ENCODE data around the gene EHBP1L1. TPM values are rescaled to one million over a fixed set of nuclear protein-coding genes. Genes with fewer than 3 reads are reported as not detected.

Gene EHBP1L1
- total and polyA plus RNA-seq, 2 of the 13 experiments (the other 11 are each of a cell fraction or from before 2014, with no cell fraction given) = 8.3 to 10.6 TPM

DNA sequence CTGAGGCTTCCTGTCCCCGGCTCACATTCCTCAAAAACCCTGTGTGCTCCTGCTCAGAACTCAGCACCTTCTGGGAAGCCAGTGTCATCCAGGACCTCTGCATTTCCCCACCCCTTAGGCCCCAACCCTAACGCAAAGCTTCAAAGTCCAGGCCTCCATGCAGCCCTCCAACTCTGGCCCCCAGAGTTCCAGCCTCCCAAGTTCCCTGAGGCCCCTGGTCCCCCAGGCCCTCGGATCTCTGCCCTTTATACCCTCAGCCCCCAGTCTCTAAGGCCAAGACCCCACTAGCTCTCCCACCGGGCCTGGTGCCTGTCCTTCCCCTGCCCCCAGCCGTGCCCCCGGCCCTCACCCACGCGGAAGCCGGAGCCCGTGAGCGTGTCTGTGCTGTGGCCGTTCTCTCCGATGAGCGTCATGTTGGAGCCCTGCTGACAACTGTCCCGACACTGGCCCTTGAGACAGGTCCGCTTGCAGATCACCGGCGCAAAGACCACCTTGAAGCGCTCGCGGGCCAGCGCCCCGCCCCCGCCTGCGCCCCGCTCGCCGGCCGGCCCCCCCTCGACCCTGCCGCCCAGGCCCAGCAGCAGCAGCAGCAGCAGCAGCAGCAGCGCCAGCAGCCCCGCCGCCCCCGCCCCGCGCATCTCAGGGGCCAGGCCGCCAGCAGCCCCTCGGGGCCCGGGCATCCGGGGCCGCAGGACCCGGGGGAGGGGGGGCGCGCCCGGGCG, 18.4 kb upstream of the EHBP1L1 start (continued):
- 0 out of 2 replicates have a peak, but pooled peaks have one; percentile 24 for TF ChIP-seq ZNF225 (CRISPR knock-in tag; IDR thresholded peaks at IDR 0.05)
- TF ChIP-seq, protein P1, sequence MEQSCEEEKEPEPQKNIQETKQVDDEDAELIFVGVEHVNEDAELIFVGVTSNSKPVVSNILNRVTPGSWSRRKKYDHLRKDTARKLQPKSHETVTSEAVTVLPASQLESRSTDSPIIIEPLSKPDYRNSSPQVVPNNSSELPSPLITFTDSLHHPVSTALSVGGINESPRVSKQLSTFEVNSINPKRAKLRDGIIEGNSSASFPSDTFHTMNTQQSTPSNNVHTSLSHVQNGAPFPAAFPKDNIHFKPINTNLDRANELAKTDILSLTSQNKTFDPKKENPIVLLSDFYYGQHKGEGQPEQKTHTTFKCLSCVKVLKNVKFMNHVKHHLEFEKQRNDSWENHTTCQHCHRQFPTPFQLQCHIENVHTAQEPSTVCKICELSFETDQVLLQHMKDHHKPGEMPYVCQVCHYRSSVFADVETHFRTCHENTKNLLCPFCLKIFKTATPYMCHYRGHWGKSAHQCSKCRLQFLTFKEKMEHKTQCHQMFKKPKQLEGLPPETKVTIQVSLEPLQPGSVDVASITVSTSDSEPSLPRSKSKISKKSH (CRISPR knock-in tag; IDR thresholded peaks at IDR 0.05; ENCODE audit: borderline replicate concordance) = no peak
- TF ChIP-seq, protein P2, sequence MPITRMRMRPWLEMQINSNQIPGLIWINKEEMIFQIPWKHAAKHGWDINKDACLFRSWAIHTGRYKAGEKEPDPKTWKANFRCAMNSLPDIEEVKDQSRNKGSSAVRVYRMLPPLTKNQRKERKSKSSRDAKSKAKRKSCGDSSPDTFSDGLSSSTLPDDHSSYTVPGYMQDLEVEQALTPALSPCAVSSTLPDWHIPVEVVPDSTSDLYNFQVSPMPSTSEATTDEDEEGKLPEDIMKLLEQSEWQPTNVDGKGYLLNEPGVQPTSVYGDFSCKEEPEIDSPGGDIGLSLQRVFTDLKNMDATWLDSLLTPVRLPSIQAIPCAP (CRISPR knock-in tag; IDR thresholded peaks at IDR 0.05; ENCODE audit: low read depth) = no peak
- 0 out of 2 replicates have a peak, but pooled peaks have one; percentile 12 for TF ChIP-seq KDM6A (CRISPR knock-in tag; IDR thresholded peaks at IDR 0.05; ENCODE audit: low read depth)
- no peak for TF ChIP-seq ZBTB8A (CRISPR knock-in tag; IDR thresholded peaks at IDR 0.05; ENCODE audit: borderline replicate concordance, low read depth)
- no peak for TF ChIP-seq ZNF564 (CRISPR knock-in tag; IDR thresholded peaks at IDR 0.05)
- TF ChIP-seq ZFP82 (CRISPR knock-in tag; IDR thresholded peaks at IDR 0.05; ENCODE audit: borderline replicate concordance) = no peak
- TF ChIP-seq ZNF788 (CRISPR knock-in tag; IDR thresholded peaks at IDR 0.05; ENCODE audit: borderline replicate concordance) = no peak
- TF ChIP-seq RBM39 (IDR thresholded peaks at IDR 0.05; ENCODE audit: low read depth, low read length, poor library complexity, severe bottlenecking) = no peak
- TF ChIP-seq, protein P3, sequence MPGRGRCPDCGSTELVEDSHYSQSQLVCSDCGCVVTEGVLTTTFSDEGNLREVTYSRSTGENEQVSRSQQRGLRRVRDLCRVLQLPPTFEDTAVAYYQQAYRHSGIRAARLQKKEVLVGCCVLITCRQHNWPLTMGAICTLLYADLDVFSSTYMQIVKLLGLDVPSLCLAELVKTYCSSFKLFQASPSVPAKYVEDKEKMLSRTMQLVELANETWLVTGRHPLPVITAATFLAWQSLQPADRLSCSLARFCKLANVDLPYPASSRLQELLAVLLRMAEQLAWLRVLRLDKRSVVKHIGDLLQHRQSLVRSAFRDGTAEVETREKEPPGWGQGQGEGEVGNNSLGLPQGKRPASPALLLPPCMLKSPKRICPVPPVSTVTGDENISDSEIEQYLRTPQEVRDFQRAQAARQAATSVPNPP (CRISPR knock-in tag; IDR thresholded peaks at IDR 0.05) = no peak
- no peak for TF ChIP-seq ZNF263 (CRISPR knock-in tag; IDR thresholded peaks at IDR 0.05)
- peak; percentile 26; the same call in 1 of the 2 replicates for TF ChIP-seq PITX1 (CRISPR knock-in tag; IDR thresholded peaks at IDR 0.05)
- TF ChIP-seq MLLT10 (CRISPR knock-in tag; IDR thresholded peaks at IDR 0.05) = no peak
- no peak for TF ChIP-seq MIER3 (CRISPR knock-in tag; IDR thresholded peaks at IDR 0.05; ENCODE audit: borderline replicate concordance)
- TF ChIP-seq YEATS2 (CRISPR knock-in tag; IDR thresholded peaks at IDR 0.05; ENCODE audit: borderline replicate concordance) = 0 out of 2 replicates have a peak, but pooled peaks have one; percentile 31
- no peak for TF ChIP-seq ZNF33B (CRISPR knock-in tag; IDR thresholded peaks at IDR 0.05)
- TF ChIP-seq, protein P4, sequence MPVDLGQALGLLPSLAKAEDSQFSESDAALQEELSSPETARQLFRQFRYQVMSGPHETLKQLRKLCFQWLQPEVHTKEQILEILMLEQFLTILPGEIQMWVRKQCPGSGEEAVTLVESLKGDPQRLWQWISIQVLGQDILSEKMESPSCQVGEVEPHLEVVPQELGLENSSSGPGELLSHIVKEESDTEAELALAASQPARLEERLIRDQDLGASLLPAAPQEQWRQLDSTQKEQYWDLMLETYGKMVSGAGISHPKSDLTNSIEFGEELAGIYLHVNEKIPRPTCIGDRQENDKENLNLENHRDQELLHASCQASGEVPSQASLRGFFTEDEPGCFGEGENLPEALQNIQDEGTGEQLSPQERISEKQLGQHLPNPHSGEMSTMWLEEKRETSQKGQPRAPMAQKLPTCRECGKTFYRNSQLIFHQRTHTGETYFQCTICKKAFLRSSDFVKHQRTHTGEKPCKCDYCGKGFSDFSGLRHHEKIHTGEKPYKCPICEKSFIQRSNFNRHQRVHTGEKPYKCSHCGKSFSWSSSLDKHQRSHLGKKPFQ (CRISPR knock-in tag; IDR thresholded peaks at IDR 0.05; ENCODE audit: insufficient replicate concordance) = no peak
- no peak for TF ChIP-seq ZNF777 (CRISPR knock-in tag; IDR thresholded peaks at IDR 0.05)
- TF ChIP-seq, protein P5, sequence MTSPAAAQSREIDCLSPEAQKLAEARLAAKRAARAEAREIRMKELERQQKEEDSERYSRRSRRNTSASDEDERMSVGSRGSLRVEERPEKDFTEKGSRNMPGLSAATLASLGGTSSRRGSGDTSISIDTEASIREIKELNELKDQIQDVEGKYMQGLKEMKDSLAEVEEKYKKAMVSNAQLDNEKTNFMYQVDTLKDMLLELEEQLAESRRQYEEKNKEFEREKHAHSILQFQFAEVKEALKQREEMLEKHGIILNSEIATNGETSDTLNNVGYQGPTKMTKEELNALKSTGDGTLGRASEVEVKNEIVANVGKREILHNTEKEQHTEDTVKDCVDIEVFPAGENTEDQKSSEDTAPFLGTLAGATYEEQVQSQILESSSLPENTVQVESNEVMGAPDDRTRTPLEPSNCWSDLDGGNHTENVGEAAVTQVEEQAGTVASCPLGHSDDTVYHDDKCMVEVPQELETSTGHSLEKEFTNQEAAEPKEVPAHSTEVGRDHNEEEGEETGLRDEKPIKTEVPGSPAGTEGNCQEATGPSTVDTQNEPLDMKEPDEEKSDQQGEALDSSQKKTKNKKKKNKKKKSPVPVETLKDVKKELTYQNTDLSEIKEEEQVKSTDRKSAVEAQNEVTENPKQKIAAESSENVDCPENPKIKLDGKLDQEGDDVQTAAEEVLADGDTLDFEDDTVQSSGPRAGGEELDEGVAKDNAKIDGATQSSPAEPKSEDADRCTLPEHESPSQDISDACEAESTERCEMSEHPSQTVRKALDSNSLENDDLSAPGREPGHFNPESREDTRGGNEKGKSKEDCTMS (CRISPR knock-in tag; conservative IDR thresholded peaks at IDR 0.05) = no peak

Measured in HepG2 (cell line).